ENCODE results near the gene DDX24. TPM values are rescaled to one million over a fixed set of nuclear protein-coding genes. Genes with fewer than 3 reads are reported as not detected.

The DDX24 gene
- total RNA-seq, 4 donors from 2014 or later: 116 to 170 (median 151) TPM

DNA sequence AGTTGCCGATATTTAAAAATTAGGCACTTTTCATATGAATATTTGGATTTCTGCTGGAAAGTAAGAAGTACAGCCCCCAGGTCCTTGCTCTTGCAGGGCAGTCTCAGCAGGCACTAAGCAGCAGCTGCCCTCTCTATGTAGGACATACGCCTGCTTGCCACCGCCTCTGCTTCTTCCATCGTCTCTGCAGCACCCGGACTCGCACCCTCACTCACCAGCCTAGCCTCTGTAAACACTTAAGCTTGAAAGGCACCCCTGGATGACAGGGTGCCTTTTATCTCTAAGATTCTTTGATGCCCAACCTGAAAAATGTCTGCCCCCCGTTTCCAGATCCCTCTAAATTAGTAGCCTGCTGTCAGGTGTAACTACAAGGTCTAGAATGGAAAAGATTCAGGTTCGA, 35.9 kb downstream of the DDX24 start:
- no peak for DNase-seq (ENCODE audit: low spot score in 2 of 2)
- H3K36me3 ChIP-seq: peaks cover 0 to 67% (median 17%) of the 10 kb centered on the region in 3 donors

GRCh38 chr14:94044476-94045091, 36.4 kb downstream of the DDX24 start:
- H3K27ac ChIP-seq: no peak overlapping the region
- peaks cover 0 to 10% (median 2%) of the 10 kb centered on the region in 4 donors for H3K4me1 ChIP-seq
- TF ChIP-seq EP300 (IDR thresholded peaks at IDR 0.05) (no peak), POLR2A (IDR thresholded peaks at IDR 0.05) (no peak)
- TF ChIP-seq, protein P1, sequence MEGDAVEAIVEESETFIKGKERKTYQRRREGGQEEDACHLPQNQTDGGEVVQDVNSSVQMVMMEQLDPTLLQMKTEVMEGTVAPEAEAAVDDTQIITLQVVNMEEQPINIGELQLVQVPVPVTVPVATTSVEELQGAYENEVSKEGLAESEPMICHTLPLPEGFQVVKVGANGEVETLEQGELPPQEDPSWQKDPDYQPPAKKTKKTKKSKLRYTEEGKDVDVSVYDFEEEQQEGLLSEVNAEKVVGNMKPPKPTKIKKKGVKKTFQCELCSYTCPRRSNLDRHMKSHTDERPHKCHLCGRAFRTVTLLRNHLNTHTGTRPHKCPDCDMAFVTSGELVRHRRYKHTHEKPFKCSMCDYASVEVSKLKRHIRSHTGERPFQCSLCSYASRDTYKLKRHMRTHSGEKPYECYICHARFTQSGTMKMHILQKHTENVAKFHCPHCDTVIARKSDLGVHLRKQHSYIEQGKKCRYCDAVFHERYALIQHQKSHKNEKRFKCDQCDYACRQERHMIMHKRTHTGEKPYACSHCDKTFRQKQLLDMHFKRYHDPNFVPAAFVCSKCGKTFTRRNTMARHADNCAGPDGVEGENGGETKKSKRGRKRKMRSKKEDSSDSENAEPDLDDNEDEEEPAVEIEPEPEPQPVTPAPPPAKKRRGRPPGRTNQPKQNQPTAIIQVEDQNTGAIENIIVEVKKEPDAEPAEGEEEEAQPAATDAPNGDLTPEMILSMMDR (IDR thresholded peaks at IDR 0.05): no peak
- no peaks in the 10 kb centered on the region for H3K27me3 ChIP-seq
- H3K4me3 ChIP-seq: no peak overlapping the region
- DNase-seq (ENCODE audit: low spot score in 2 of 2): no peak
- H3K36me3 ChIP-seq: peaks cover 0 to 62% (median 12%) of the 10 kb centered on the region in 3 donors
- no peaks in the 10 kb centered on the region for H3K9me3 ChIP-seq
- 87 to 94% methylated on average over 20 of the region's 20 CpGs for WGBS, 2 donors

More for the DNA sequence above, 35.9 kb downstream of the DDX24 start:
- WGBS, 2 donors: 92 to 94% methylated on average over 8 of the region's 8 CpGs
- TF ChIP-seq POLR2A (IDR thresholded peaks at IDR 0.05) (no peak), EP300 (IDR thresholded peaks at IDR 0.05) (no peak)
- TF ChIP-seq, protein P1 (IDR thresholded peaks at IDR 0.05): no peak
- no peak overlapping the region for H3K4me3 ChIP-seq
- no peaks in the 10 kb centered on the region for H3K9me3 ChIP-seq
- H3K27ac ChIP-seq: no peak overlapping the region
- no peaks in the 10 kb centered on the region for H3K27me3 ChIP-seq
- peaks cover 0 to 10% (median 2%) of the 10 kb centered on the region in 4 donors for H3K4me1 ChIP-seq

GRCh38 chr14:94043756-94044475, 37.1 kb downstream of the DDX24 start:
- TF ChIP-seq EP300 (IDR thresholded peaks at IDR 0.05) (no peak), POLR2A (IDR thresholded peaks at IDR 0.05) (no peak)
- TF ChIP-seq, protein P1 (IDR thresholded peaks at IDR 0.05): no peak
- Histone ChIP-seq H3K4me1 (peaks cover 0 to 10% (median 2%) of the 10 kb centered on the region in 4 donors), H3K27ac (no peak overlapping the region), H3K4me3 (no peak overlapping the region), H3K36me3 (peaks cover 0 to 55% (median 5%) of the 10 kb centered on the region in 3 donors), H3K27me3 (no peaks in the 10 kb centered on the region), H3K9me3 (no peaks in the 10 kb centered on the region)
- no peak for DNase-seq (ENCODE audit: low spot score in 2 of 2)
- 88 to 89% methylated on average over 14 of the region's 14 CpGs for WGBS, 2 donors

DNA sequence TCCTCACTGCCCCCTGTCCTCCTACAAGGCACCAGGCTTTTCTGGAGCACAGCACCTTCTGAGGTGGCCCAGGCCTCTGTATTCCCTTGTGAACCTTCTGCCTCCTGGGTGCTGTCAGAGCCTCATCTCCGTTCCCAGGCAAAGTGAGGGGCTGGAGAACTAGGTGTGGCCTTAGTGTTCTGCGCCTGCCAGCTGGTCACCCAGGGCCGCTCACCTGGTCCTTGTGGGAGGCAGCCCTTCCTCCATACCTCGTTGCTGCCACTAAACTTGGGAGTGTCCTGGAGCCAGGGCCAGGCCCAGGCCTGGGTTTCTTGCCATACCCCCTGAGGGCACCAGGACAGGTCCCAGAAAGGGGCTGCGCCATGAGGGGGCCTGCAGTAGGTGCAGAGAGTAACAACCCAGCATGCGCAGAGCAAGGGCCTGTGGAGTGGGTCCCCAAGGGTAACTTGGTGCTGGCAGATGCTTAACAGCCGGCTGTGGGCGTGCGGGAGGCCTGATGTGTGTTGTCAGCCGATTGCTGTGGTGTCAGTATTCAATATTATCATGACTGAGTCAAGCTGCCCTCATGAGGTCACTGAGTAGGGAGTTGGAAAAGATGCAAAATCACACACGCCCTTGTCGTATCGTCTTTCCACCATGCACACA, 37.8 kb downstream of the DDX24 start:
- no peak for DNase-seq (ENCODE audit: low spot score in 2 of 2)
- Histone ChIP-seq H3K27me3 (no peaks in the 10 kb centered on the region), H3K4me1 (peaks cover 0 to 10% (median 2%) of the 10 kb centered on the region in 4 donors), H3K27ac (no peak overlapping the region), H3K9me3 (no peaks in the 10 kb centered on the region), H3K4me3 (no peak overlapping the region), H3K36me3 (peaks cover 0 to 50% (median 0%) of the 10 kb centered on the region in 3 donors)
- 84 to 85% methylated on average over 12 to 13 of the region's 13 CpGs for WGBS, 2 donors
- TF ChIP-seq EP300 (IDR thresholded peaks at IDR 0.05): no peak
- TF ChIP-seq, protein P1 (IDR thresholded peaks at IDR 0.05): no peak
- no peak for TF ChIP-seq POLR2A (IDR thresholded peaks at IDR 0.05)
